ENCODE measurements around the gene PPP1R9B.

GRCh38 chr17:50149417-50150353, 792 bp downstream of the PPP1R9B start:
- peak in 3 of 4 experiments; percentile 25 to 41 (median 35) for TF ChIP-seq CTCF (IDR thresholded peaks at IDR 0.05)
- peak; percentile 10 to 22 for TF ChIP-seq POLR2A (IDR thresholded peaks at IDR 0.05)
- TF ChIP-seq POLR2AphosphoS5 (IDR thresholded peaks at IDR 0.05) = no peak
- TF ChIP-seq EP300 (IDR thresholded peaks at IDR 0.05) = no peak
